GM18511 (cell line): Measurements from ENCODE around the gene ZDHHC8.
"Not testable (repeated sequence)": the region's sequence is repeated elsewhere in the genome, so short reads cannot be mapped to it uniquely, and the experiment has no call there.

ENCODE experiments used
- ATAC-seq: cut with Tn5 transposase; IDR thresholded peaks from one replicate; pipeline ENCODE4 v1.9.1; 2021; ENCODE audit warnings: mild to moderate bottlenecking, moderate library complexity; ENCODE audit not compliant: unreplicated experiment

ZDHHC8 gene

DNA sequence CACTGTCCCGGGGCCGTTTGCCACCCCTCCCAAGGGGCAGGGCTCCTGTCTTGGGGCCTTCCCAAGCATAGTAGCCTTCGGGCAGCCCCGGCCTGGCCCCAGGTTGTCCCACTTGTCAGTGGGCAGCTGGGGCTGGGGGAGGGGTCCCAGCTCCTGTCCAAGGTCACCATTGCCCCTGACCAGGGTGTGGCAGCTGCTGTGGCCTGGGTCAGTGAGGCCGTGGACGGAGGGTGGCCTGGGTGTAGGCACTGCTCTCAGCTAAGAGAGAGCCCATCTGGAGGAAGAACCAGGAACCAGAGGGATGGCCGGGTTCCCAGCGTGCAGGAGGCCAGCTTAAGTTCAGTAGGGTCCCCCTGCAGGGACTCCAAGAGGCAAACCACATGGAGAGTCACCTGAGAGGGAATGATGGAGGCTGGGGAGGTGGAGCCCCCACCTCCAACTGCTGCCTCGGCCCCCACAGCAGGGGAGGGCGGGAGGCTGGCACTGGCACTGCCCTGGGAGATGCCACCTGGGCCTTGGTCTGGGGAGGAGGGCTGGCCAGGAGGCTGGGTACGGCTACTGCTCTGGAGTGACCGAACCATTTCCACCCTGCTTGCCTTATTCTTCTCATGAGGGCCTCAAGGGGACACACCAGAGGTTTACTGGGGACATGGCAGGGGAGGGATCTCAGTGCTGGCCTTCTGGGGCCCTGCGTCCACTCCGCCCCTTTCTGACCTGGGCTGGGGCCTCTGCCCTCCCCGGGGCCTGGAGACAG is 26.0 kb downstream of the ZDHHC8 start:
- ATAC-seq, result no peak

DNA sequence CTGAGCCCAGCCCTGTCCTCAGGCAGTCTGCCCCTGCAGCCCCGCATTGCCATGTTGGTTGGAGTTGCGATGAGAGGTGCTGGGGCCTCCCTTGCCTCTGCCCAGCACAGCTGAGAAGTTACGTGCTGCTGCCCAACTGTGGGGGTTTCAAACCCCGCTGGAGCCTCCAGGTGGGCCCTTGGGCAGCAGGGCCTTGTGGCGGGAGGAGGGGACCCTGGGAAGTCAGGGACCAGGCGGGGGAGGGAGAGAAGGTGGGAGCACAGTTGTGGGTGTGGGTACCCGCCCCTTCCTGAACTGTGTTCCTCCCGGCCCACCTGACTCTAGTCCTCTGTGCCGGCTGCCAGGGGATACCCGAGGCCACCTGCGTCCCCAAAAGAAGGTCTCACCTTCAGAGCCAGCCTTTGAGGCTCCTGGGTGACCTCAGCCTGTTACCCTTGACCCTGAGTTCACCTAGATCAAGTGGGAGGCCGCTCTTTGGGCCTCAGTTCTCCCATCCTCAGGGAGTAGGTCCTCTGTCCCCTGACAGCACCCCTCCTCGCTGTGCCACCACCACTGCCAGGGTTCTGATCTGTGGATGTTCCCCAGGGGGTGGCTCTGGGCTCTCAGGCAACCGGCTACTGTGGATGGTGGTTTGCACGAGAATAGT is 26.9 kb downstream of the ZDHHC8 start:
- no peak for ATAC-seq

DNA sequence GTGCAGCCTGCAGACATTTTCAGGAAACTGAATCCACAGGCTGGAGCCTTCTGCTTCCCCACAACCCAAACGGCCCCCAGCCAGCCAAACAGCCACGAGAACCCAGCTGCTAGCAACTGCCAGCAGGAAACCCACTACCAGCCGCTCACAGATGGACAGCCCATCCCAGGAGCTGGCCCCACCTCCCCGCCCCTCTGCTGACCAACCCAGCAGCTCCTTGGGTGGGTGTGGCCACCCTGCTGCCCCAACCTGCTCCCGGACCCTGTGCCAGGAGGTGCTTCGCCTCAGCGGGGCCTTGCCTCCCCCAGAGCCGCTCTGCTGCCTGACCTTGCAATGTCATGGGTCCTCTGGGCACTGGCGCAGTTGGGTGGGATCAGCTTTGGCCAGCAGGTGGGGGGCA is 27.5 kb downstream of the ZDHHC8 start:
- no peak for ATAC-seq

DNA sequence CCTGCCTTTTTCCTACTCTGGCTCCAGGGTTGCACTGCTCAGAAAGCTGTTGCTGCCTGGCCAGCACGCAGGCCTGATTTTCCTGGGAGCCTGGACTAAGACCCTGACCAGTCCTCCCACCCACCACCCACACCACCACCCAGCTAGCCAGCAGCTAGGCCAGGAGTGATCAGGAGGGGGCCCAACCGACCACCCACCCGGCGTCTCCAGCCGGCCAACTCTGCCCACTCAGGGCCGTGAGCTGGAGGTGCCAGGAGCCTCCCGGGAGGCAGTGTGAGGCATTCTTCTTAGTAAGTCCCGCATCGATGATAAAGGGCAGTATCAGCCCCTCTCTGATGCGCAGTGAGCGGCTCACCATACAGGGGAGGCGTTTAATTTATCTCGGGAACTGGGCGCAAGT is 27.9 kb downstream of the ZDHHC8 start:
- not testable (repeated sequence) for ATAC-seq

DNA sequence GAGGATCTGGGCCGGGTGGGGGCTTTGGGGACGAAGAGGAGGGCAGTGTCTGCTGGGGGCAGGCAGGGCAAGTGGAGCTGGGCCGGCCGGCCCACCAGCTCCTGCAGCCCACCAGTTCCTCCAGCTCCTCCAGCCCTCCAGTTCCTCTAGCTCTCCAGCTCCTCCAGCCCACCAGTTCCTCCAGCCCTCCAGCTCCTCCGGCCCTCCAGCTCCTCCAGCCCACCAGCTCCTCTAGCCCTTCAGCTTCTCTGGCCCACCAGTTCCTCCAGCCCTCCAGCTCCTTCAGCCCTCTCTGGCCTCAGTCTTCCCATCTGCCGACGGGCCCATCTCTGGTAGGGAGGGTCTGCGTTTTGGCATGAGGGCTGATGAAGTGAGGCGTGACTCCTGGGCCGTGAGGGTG is 28.4 kb downstream of the ZDHHC8 start:
- no peak for ATAC-seq

DNA sequence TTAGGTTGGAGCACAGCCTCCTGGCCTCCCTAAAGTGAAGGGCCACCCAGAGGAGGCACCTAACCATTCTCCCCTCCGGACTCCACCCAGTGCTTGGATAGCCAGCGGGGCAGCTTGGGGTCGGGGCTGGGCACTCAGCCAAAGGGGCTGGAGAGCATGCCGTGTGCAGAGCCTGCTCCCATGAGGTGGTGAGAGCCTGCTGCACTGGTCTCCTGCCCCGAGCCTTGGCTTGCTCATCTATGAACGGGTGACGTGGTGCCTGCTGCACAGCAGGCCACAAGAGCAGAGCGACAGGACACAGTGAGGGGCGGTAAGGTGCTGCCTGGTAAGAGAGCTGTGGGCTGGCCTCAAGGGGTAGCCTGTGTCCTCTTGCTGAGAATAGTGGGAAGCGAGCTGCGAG is 33.3 kb downstream of the ZDHHC8 start:
- no peak for ATAC-seq

DNA sequence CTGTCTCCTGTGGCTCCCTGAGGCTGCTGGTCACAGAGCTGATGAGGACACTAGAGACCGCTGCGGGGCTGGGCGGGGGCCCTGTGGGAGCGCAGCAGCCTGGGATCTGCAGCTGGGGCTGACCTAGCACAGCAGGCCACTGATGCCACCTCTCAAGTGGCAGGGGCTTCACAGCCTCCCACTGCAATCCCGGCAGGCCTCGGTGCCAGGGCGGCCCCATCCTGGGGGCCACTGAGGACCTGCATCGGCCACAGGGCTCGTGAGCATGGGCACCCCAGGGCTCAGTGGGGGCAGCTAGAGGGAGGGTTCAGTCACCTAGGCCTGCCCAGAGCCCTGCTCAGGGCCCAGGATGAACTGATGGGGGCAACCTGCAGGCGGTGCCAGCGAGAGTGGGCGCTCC is 33.8 kb downstream of the ZDHHC8 start:
- no peak for ATAC-seq

DNA sequence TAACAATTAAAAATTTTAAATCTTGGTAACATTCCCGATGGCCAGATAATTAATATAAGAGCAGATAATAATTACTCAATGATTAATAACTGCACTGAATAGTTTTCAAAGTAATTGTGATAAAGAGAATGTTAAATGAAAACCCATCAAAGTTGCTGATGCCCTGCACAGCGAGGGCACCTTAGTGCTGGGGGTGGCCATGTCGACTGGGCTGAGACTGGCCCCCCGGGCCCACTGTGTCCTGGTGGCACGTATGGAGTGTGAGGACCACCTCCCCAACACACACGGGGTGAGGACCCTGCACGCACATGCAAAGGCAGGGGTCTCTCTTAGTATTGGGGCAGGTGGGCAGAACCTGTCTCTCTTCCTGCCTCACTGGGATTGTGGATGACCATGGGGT is 34.3 kb downstream of the ZDHHC8 start:
- ATAC-seq, result no peak

DNA sequence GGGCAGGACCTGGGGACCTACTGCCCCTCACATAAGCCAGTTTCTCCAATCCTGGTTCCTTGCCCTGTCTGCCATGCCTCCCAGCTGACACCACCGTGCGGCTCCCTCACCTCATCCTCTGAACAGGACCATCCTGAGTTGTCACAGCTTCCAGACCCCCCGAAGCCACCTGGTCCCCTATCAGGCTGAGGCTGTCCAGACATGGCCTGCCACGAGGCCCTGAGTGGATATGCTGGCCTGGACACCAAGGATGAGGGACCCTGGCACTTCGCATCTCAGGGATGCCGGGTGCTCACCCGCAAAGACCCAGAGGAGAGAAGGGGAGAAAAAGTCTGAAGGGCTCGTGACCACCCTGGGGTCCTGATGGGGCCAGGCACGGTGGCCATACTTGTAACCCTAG is 35.1 kb downstream of the ZDHHC8 start:
- no peak for ATAC-seq

DNA sequence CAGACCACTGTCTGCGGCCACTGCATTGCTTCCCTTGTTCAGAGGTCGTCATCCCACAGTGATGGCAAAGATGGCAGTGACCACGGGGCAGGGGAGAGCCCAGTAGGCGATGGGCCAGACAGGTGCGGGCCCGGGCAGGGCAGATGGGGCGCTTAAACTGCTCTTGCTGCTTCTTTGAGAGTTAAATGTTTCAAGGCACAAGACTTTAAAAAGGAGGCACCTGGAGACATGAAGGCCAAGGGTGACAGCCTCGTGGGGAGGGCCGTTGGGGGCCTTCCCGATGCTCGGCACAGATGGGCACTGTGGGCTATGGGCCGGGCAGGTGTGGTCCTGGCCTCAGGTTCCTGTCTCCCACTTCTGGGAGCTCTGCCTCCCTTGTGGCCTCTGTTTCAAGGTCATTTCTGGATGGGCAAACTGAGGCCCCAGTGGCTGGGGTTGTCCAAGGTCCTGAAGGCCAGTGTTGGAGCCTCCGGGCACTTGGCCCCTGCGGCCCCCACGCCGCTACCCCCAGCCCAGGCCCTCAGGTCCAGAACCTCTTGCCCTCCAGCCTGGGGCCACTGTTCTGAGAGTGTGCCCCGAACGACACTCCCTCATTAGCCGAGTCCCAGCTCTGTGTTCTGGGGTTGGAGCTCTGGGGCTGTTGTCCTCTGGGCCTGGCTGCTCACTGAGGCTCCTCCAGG is 36.2 kb downstream of the ZDHHC8 start:
- no peak for ATAC-seq

DNA sequence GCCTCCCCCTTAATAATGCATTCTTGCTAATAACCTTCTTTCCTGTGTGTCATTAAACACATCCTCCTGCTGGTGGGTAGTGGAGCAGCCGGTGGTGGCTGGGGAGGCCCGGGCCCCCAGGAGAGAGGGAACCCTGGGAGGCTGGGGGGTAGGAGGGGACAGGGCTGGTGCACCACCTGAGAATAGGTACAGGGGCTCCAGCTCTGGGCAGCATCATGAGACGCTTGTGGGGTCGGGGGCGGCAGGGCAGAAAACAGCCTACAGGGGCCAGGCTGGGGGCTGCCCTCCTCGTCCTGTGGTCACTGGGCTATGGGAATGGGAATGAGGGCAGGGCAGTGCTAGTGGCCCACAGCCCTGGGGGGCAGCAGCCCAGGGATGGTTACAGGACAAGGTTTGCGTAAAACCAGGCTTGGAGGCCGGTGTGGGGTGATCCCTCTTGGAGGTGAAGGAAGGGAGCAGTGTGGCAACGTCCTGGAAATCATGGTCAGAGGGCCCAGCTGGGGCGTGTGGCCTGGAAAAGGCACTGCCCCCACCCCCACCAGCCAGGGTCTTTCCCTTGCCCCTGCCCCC is 37.7 kb downstream of the ZDHHC8 start:
- no peak for ATAC-seq

DNA sequence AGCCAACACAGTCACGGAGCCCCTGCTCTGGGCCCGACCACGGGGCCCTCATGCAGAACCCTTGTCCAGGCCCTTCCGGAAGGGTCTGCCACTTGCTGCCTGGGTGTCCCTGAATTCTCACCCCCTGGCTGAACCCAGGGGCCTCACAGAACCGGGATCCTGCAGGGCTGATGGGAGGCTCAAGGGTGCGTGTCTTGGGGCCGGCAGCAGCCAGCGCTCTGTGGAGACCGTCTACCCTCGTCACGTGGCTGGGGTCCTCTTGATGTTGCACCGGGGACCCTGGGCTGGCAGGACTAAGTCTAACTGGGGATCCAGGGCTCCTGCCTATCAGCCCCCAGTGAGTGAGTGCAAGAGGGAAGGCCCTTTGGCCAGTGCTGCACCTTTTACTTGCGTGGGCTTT is 38.6 kb downstream of the ZDHHC8 start:
- no peak for ATAC-seq

DNA sequence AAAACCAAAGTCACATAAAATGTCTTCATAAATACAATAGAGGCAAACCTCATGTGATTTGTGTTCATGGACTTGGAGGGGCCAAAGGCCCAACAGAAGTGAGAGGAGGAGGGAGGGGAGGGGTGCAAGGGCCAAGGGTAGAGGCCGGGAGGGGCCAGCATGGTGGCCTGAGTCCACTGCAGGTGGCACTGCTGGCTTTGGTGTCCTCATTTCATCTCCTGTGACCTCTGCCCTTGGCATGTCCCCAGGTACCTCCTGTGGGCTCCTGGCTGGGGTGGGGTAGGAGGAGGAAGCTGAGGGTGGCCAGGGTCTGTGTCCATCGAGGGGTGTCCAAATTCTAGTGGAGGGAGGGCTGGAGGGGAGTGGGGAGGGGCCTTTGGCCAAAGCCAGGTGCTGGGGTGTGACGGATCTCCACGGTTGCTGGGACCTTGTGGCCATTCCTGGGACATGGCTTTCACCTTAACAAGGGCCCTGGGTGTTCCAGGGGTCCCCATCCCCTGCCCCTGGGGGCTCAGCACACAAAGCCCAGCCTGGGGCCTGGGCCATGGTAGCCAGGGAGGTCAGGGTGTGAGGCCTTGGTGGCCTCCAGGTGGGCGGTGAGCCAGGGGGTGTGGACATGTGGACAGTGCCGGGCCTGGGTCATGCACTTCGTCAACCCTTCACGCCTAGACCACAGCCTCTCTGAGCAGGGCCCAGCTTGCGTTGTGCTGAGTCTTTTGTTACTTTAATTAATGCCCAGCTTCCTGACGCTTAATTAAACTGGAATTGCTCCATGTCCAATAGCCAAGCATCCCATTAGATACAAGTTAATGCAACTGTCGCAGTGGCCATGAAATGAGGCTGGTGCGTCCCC is 39.9 kb downstream of the ZDHHC8 start:
- ATAC-seq, result no peak

DNA sequence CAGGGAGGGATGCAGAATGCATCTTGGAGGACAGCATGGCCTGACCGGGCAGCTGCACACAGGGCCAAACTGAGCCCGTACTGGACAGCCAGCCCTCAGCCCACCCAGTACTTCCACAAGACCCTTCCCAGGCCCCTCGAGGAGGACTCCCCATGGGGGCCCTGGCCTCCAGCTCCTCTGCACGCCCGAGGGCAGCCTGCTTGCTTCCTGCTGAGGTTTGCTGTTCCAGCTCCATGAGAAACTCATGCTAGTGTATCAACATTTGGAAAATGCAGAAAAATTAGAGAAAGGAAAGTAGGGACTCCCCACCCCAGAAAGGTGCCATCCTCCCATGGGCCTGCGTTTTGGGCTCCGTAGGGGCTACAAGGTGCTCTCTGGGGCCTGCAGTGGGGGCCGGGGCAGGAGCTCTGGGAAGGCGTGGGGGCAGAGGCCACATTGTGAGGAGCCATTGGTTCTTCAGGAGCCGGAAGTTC is 40.6 kb downstream of the ZDHHC8 start:
- ATAC-seq, result no peak

DNA sequence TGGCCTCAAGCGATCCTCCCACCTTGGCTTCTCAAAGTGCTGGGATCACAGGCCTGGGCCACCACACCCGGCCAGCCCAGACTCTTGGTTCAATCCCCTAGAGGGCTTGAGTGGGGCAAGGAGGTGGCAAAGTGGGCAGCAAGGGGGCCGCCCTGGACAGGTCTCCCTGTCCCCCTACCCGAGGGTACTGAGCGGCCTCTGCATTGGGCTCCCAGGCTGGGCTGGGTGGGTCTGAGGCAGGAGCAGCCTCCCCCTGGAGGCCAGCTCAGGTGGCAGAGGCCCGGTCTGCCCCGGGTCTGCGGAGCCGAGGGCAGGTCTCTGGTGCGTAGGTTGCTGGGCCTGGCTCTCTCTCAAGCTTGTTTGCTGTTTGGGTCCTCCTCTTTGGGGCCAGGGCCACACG is 41.6 kb downstream of the ZDHHC8 start:
- ATAC-seq, result no peak

DNA sequence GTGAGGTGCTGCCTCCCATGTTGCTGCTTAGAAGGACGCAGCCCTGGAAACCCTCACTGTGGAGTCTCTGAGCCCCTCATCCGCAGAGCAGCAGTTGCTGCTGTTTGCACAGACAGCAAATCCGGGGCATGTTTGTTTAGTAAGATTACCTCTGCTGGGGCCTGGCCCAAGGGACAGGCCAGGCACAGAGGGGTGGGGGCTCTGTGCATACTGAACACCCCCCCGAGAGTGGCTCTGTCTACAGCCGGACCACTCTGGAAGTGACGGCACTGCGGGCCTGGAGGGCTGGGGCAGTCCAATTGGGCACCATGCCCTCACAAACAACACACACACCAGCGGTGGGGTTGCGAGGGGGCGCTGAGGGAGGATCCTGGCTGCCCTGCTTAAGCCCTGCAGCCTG is 42.2 kb downstream of the ZDHHC8 start:
- no peak for ATAC-seq

DNA sequence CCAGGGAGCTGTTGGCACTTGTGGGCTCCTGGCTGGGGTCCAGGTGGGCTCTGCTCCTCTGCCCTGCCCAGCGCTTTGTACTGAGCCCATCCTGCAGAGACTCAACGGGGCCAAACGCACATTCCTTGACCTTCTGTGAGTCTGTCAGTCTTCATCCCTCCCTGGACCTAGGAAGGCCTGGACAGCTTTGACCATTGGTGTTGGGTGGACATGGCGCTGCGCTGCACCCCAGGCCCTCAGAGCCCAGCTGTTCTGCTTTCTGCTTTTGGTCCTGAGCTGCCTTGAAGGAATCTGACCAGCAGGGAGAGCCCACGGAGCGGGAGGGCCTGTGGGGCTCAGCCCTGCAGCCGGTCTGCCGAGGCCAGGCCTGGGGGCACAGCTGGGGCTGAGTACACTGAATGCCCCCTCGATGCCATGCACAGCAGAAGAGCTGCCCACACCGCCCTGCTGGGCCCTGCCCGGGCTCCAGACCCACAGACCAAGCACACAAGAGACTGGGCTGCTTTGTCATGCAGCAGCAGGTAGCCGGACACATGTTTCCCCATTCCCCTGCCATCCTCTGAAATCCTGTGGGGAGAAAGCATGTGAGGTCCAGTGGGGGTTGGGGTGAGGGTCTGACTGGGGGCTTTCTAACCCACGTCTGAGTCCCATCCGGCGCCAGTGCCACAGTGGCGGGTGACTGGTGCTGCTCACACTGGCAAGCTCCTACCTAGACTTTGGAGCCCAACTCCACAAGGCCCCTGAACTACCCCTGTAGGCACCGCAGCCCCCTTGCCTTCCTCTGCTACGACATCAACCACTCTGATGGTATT is 43.4 kb downstream of the ZDHHC8 start:
- ATAC-seq, result no peak

DNA sequence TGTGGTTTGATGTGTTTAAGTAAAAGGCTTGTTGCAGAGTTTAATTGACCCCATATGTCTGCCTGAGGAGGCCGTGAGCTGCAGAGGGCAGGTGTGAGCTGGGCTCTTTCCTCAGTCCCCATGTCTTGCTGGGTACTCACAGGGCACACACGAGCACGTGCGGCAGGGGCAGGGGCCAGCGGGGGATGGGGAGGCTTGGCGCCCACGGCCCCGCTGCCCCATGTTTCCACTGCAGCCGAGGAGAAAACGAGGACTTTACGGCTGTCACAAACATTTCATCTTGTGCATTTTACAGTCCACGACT is 43.9 kb downstream of the ZDHHC8 start:
- no peak for ATAC-seq

DNA sequence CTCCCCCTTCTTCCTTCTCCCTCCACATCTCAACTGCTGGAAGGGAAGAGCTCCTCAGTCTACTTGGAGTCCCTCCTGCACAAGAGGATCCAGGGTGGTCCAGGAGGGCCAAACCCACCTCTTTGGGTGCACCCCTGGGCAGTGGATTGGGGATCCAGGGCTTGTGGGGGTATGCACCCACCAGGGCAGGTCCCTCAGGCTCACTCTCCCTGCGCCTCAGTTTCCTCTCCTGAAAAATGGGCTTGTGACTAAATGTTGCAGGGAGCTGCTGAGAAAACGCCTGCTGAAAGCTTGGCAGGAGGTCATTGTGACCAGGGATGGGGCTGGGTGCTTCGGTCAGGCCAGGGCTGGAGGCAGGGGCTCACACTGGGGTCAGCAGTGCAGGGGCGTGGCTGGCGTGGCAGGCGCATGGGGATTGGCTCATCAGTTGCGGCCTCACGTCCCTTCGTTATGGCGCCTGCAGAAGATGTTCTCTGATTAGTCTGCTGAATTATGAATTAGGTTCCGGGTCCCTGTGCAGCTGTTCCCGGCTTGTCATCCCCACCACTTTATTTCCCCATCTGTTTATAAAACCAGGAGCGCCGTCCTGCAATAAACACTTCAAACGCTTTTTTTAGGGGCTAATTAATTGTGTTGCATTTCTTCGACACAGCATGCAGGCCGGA is 44.9 kb downstream of the ZDHHC8 start:
- ATAC-seq, result no peak
